HFFc6 (cell line): ENCODE data around the gene EIF5AL1. TPM values are rescaled to one million over a fixed set of nuclear protein-coding genes. Genes with fewer than 3 reads are reported as not detected.

Source experiments
- DNase-seq: peaks from one replicate; pipeline ENCODE4 v3.0.0-alpha.2; 2018
- H3K27ac Mint-ChIP-seq: 2 replicates; pipeline ENCODE4 v1.8.0; 2020; ENCODE audit warnings: mild to moderate bottlenecking, mixed read lengths
- H3K27me3 Mint-ChIP-seq: 2 replicates; pipeline ENCODE4 v1.8.0; 2021; ENCODE audit warnings: mild to moderate bottlenecking, moderate library complexity, mixed read lengths; ENCODE audit not compliant: insufficient read depth
- H3K36me3 Mint-ChIP-seq: 2 replicates; pipeline ENCODE4 v1.8.0; 2021; ENCODE audit warnings: low read depth, mixed read lengths
- H3K4me1 Mint-ChIP-seq: 2 replicates; pipeline ENCODE4 v1.8.0; 2020; ENCODE audit warnings: low read depth, mixed read lengths
- H3K4me3 Mint-ChIP-seq: 2 replicates; pipeline ENCODE4 v1.8.0; 2020; ENCODE audit warnings: mild to moderate bottlenecking, moderate library complexity, mixed read lengths
- H3K9me3 Mint-ChIP-seq: 2 replicates; pipeline ENCODE4 v1.8.0; 2020; ENCODE audit warnings: mild to moderate bottlenecking, mixed read lengths
- total RNA-seq, 6 experiments: library from RNA; stranded (reverse); fragmentation: NEBNext Ultra II Directional; extraction: Animal tissue kit (Norgen Biotek cat#: 25700); gene quantifications; 2 replicates in 1 of 6; 3 replicates in 5 of 6; pipeline ENCODE4 v1.2.3, GENCODE V29; 2021
- TF ChIP-seq, protein P1 (sequence below): fragments of 200-600 bp; sonication (generic); IDR thresholded peaks from 2 replicates; pipeline ENCODE4 v1.5.0; 2021; ENCODE audit warnings: antibody characterized with exemption, mild to moderate bottlenecking

The EIF5AL1 gene
- total RNA-seq, 6 experiments from 2014 or later = 0.41 to 0.61 (median 0.48) TPM

DNA sequence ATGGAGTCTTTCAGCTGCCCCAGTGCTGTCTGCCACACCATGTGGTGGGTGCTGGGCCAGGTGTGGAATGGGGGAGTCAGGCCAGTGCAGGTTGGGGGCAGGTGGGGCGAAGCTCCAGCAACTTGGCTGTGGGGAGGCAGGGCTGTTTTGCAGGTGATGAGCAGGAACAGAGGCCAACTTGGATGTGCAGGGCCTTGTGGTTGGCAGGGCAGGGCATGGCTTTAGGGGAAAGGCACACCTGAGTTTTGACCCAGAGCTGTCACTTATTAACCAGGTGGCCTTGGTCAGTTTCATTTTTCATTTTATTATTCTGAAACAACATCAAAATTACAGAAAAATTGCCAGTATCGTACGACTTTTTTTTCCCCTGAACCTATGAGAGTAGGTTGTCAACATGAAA lies 48.9 kb downstream of the EIF5AL1 start:
- H3K36me3 Mint-ChIP-seq = no peaks in the 10 kb centered on the region
- H3K27me3 Mint-ChIP-seq = peaks cover 27% of the 10 kb centered on the region
- H3K4me3 Mint-ChIP-seq = no peak overlapping the region
- no peaks in the 10 kb centered on the region for H3K9me3 Mint-ChIP-seq
- H3K4me1 Mint-ChIP-seq = peaks cover 13% of the 10 kb centered on the region; the same call in 1 of the 2 replicates
- H3K27ac Mint-ChIP-seq = no peak overlapping the region
- TF ChIP-seq, protein P1, sequence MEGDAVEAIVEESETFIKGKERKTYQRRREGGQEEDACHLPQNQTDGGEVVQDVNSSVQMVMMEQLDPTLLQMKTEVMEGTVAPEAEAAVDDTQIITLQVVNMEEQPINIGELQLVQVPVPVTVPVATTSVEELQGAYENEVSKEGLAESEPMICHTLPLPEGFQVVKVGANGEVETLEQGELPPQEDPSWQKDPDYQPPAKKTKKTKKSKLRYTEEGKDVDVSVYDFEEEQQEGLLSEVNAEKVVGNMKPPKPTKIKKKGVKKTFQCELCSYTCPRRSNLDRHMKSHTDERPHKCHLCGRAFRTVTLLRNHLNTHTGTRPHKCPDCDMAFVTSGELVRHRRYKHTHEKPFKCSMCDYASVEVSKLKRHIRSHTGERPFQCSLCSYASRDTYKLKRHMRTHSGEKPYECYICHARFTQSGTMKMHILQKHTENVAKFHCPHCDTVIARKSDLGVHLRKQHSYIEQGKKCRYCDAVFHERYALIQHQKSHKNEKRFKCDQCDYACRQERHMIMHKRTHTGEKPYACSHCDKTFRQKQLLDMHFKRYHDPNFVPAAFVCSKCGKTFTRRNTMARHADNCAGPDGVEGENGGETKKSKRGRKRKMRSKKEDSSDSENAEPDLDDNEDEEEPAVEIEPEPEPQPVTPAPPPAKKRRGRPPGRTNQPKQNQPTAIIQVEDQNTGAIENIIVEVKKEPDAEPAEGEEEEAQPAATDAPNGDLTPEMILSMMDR = no peak
- no peak for DNase-seq

DNA sequence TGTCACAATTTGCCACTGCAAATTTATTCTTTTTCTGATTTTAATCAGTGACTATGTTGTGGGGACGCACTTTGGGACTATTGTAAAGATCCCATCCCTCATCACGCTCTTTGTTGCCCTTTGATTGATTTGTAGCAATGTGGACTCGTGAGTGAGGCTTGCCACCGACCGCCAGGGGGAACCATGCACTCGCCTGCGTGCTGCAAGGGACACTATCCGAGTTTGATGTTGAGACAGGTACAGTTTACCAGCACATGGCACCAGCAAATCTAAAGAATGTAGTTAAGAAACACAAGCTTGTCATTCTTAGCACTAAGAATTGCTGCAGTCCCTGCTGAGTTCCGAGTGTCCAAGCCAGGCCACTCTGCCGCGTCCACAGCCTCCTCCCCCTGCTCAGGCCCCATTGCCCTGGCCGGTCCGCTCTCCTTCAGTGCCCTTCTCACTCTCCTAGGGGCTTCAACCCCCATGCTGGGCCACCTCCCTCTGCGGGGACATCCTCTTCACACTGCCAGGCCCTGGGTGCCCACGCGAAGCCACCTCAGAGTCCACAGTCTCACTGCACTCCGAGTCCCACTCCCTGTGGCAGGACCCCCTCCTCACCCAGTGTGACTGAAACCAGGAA lies 49.9 kb downstream of the EIF5AL1 start:
- Mint-ChIP-seq H3K27ac (no peak overlapping the region), H3K9me3 (no peaks in the 10 kb centered on the region), H3K4me1 (peaks cover 13% of the 10 kb centered on the region; the same call in 1 of the 2 replicates), H3K36me3 (no peaks in the 10 kb centered on the region), H3K4me3 (peak overlapping the region; percentile 41), H3K27me3 (peaks cover 24% of the 10 kb centered on the region)
- TF ChIP-seq, protein P1 = peak; percentile 91
- peak; percentile 44 for DNase-seq

- H3K27ac Mint-ChIP-seq = no peak overlapping the region
- no peak overlapping the region for H3K4me3 Mint-ChIP-seq
- DNase-seq = no peak
- TF ChIP-seq, protein P1 = no peak
- H3K9me3 Mint-ChIP-seq = no peaks in the 10 kb centered on the region
- peaks cover 26% of the 10 kb centered on the region for H3K27me3 Mint-ChIP-seq
- H3K4me1 Mint-ChIP-seq = peaks cover 13% of the 10 kb centered on the region; the same call in 1 of the 2 replicates
- no peaks in the 10 kb centered on the region for H3K36me3 Mint-ChIP-seq
These were observed 51.1 kb downstream of the EIF5AL1 start for GRCh38 chr10:79563426-79563825.

Other genes with a start within 250 kb of the EIF5AL1 start
- 100 to 1,000 TPM in 3 of 6 experiments, 10 to 100 TPM in 3; 66.1 to 109 (median 98.9) TPM for gene PPIF, start 165.1 kb upstream of the EIF5AL1 start, total RNA-seq
- gene ZCCHC24, start 66.9 kb upstream of the EIF5AL1 start, total RNA-seq = 10 to 100 TPM; 33.2 to 40.3 (median 37.5) TPM
- not detected for gene SFTPA2, start 47.9 kb downstream of the EIF5AL1 start, total RNA-seq
- gene SFTPA1, start 98.4 kb downstream of the EIF5AL1 start, total RNA-seq = not detected
- gene NUTM2B, start 190.7 kb downstream of the EIF5AL1 start, total RNA-seq = under 1 TPM; 0.31 to 0.58 (median 0.42) TPM